SK-N-SH (cell line): ENCODE results near the gene RASAL2. TPM values are rescaled to one million over a fixed set of nuclear protein-coding genes. Genes with fewer than 3 reads are reported as not detected.

Experiments used
- CTCF ChIA-PET: fragments of 300-600, 350-600 bp; formaldehyde crosslinking; extraction: SDS; loops from one replicate; lab custom pipeline; 2021; lab: Yijun Ruan, JAX
- POLR2A ChIA-PET: fragments of 350-600 bp; sonication (Branson Sonifier 250); formaldehyde crosslinking; extraction: SDS; loops from one replicate; lab custom pipeline; 2020; ENCODE audit warnings: antibody characterized with exemption, inconsistent platforms; lab: Yijun Ruan, JAX
- DNase-seq: peaks from one replicate; pipeline ENCODE4 v3.0.0; 2012
- H2AFZ ChIP-seq: fragments of 200-600 bp; sonication (generic); 2 replicates; pipeline ENCODE4 v1.8.1; 2016; ENCODE audit warnings: antibody characterized with exemption, mild to moderate bottlenecking, low read depth
- H3F3A ChIP-seq: fragments of 200-600 bp; sonication (generic); replicated peaks from 2 replicates; pipeline ENCODE3; 2016; ENCODE audit warnings: antibody characterized with exemption, mild to moderate bottlenecking; ENCODE audit not compliant: insufficient read depth
- H3K27ac ChIP-seq, 2 experiments: fragments of 200-500 bp in 1 of 2; fragments of 200-600 bp in 1 of 2; sonication (Bioruptor generic) in 1 of 2; sonication (generic), shearing (Covaris generic) in 1 of 2; 2 replicates each; pipeline versions ENCODE4 v1.5.1 to v1.6.1; 2014 to 2016; ENCODE audit warnings: low read depth in 2 of 2, inconsistent platforms in 1 of 2, low read length in 1 of 2, mild to moderate bottlenecking in 1 of 2, mixed read lengths in 1 of 2
- H3K27me3 ChIP-seq: fragments of 200-600 bp; sonication (generic), shearing (Covaris generic); 2 replicates; pipeline ENCODE4 v1.6.1; 2016; ENCODE audit warnings: mixed run types; ENCODE audit not compliant: insufficient read depth
- H3K36me3 ChIP-seq, 2 experiments: fragments of 200-500 bp in 1 of 2; fragments of 200-600 bp in 1 of 2; sonication (Bioruptor generic) in 1 of 2; sonication (generic) in 1 of 2; replicated peaks in 1 of 2; 2 replicates each; pipeline versions ENCODE3 to v1.5.1; 2014 to 2016; ENCODE audit warnings: low read length in 1 of 2, mild to moderate bottlenecking in 1 of 2; ENCODE audit not compliant: insufficient read depth in 2 of 2, control insufficient read depth in 1 of 2
- H3K4me1 ChIP-seq, 2 experiments: fragments of 200-500 bp in 1 of 2; fragments of 200-600 bp in 1 of 2; sonication (Bioruptor generic) in 1 of 2; sonication (generic), shearing (Covaris generic) in 1 of 2; 2 replicates each; pipeline versions ENCODE4 v1.5.1 to v1.6.1; 2014 to 2016; ENCODE audit warnings: low read depth in 1 of 2, low read length in 1 of 2, mixed run types in 1 of 2; ENCODE audit not compliant: insufficient read depth in 2 of 2, control insufficient read depth in 1 of 2
- H3K4me2 ChIP-seq: fragments of 200-600 bp; sonication (generic), shearing (Covaris generic); 2 replicates; pipeline ENCODE4 v1.6.1; 2017; ENCODE audit warnings: mixed run types
- H3K4me3 ChIP-seq, 2 experiments: fragments of 200-500 bp in 1 of 2; fragments of 200-600 bp in 1 of 2; sonication (Bioruptor generic) in 1 of 2; sonication (generic), shearing (Covaris generic) in 1 of 2; 2 replicates each; pipeline versions ENCODE4 v1.5.1 to v1.8.1; 2014 to 2016; ENCODE audit warnings: low read depth in 2 of 2, inconsistent platforms in 1 of 2, low read length in 1 of 2, mild to moderate bottlenecking in 1 of 2, mixed read lengths in 1 of 2, moderate library complexity in 1 of 2
- H3K79me2 ChIP-seq: fragments of 200-600 bp; sonication (generic); 2 replicates; pipeline ENCODE4 v1.8.1; 2017; ENCODE audit warnings: mild to moderate bottlenecking; ENCODE audit not compliant: insufficient read depth
- H3K9ac ChIP-seq: fragments of 200-600 bp; sonication (generic); 2 replicates; pipeline ENCODE4 v1.6.1; 2017; ENCODE audit warnings: mixed run types
- H3K9me2 ChIP-seq: fragments of 200-600 bp; sonication (generic); 2 replicates; pipeline ENCODE4 v1.6.1; 2017; ENCODE audit warnings: mixed run types
- H3K9me3 ChIP-seq: fragments of 200-600 bp; sonication (generic); 2 replicates; pipeline ENCODE4 v1.6.1; 2017; ENCODE audit warnings: mixed run types, mild to moderate bottlenecking, moderate library complexity
- H4K20me1 ChIP-seq: fragments of 200-600 bp; sonication (generic); 2 replicates; pipeline ENCODE4 v1.6.1; 2017; ENCODE audit warnings: mild to moderate bottlenecking, mixed run types; ENCODE audit not compliant: insufficient read depth
- CHD2 ChIP-seq: fragments of 150-350 bp; IDR thresholded peaks from 2 replicates; pipeline ENCODE4 v1.6.1; 2018; ENCODE audit warnings: low read length; ENCODE audit not compliant: partially characterized antibody
- EP300 ChIP-seq, 2 experiments: IDR thresholded peaks; 2 replicates each; pipeline versions ENCODE4 v1.4.0 to v1.6.1; 2012; ENCODE audit warnings: borderline replicate concordance in 1 of 2, low read depth in 1 of 2, low read length in 1 of 2
- EZH2phosphoT487 ChIP-seq: fragments of 200-600 bp; sonication (generic); IDR thresholded peaks from 2 replicates; pipeline ENCODE4 v1.6.1; 2017; ENCODE audit warnings: low read depth, mixed run types, mild to moderate bottlenecking, antibody characterized with exemption, moderate library complexity, borderline replicate concordance
- FOXM1 ChIP-seq: IDR thresholded peaks from 2 replicates; pipeline ENCODE4 v1.4.0; 2012; ENCODE audit warnings: low read depth, mild to moderate bottlenecking
- GABPA ChIP-seq: IDR thresholded peaks from 2 replicates; pipeline ENCODE4 v1.4.0; 2012; ENCODE audit warnings: low read depth, mild to moderate bottlenecking
- MEF2A ChIP-seq: IDR thresholded peaks from 2 replicates; pipeline ENCODE4 v1.4.0; 2012; ENCODE audit warnings: low read depth, borderline replicate concordance
- MXI1 ChIP-seq: IDR thresholded peaks from 2 replicates; pipeline ENCODE4 v1.6.1; 2012; ENCODE audit warnings: mild to moderate bottlenecking, low read depth, low read length, improper control_type of control experiment
- NFIC ChIP-seq: IDR thresholded peaks from 2 replicates; pipeline ENCODE4 v1.4.0; 2012; ENCODE audit warnings: borderline replicate concordance
- NRF1 ChIP-seq: IDR thresholded peaks from 2 replicates; pipeline ENCODE4 v1.6.1; 2012; ENCODE audit warnings: low read depth, mild to moderate bottlenecking, low read length
- PBX3 ChIP-seq: IDR thresholded peaks from 2 replicates; pipeline ENCODE4; 2012
- RAD21 ChIP-seq: IDR thresholded peaks from 2 replicates; pipeline ENCODE4 v1.6.1; 2012; ENCODE audit warnings: mild to moderate bottlenecking, low read length
- RCOR1 ChIP-seq: fragments of 150-350 bp; IDR thresholded peaks from 2 replicates; pipeline ENCODE4 v1.6.1; 2017; ENCODE audit warnings: antibody characterized with exemption, low read length
- REST ChIP-seq: IDR thresholded peaks from 2 replicates; pipeline ENCODE4 v1.6.1; 2012; ENCODE audit warnings: mild to moderate bottlenecking, low read depth, low read length, moderate library complexity
- RFX5 ChIP-seq: IDR thresholded peaks from 2 replicates; pipeline ENCODE4 v1.6.1; 2012; ENCODE audit warnings: mild to moderate bottlenecking, improper control_type of control experiment, low read length
- SMC3 ChIP-seq: IDR thresholded peaks from 2 replicates; pipeline ENCODE4 v1.6.1; 2012; ENCODE audit warnings: low read depth, low read length, improper control_type of control experiment
- TAF1 ChIP-seq: IDR thresholded peaks from 2 replicates; pipeline ENCODE4 v1.6.1; 2012; ENCODE audit warnings: low read depth, mild to moderate bottlenecking, low read length, moderate library complexity, borderline replicate concordance
- TCF12 ChIP-seq: IDR thresholded peaks from 2 replicates; pipeline ENCODE4 v1.4.0; 2012
- TEAD4 ChIP-seq: IDR thresholded peaks from 2 replicates; pipeline ENCODE4 v1.4.0; 2012; ENCODE audit warnings: mild to moderate bottlenecking, borderline replicate concordance; ENCODE audit not compliant: insufficient read depth
- YY1 ChIP-seq: IDR thresholded peaks from 2 replicates; pipeline ENCODE4 v1.4.0; 2012; ENCODE audit warnings: low read depth, mild to moderate bottlenecking
- WGBS: methylation state at CpG from one replicate; pipeline ENCODE4 v1.1.6; 2017; ENCODE audit warnings: low lambda C conversion rate; 5-methylcytosine and 5-hydroxymethylcytosine counted together
- polyA plus RNA-seq, 3 experiments: library from polyadenylated mRNA; depleted of rRNA; stranded (reverse); fragments of >200 nt; gene quantifications; 2 replicates each; pipeline ENCODE4 v1.2.3, GENCODE V29; 2012

The RASAL2 gene
- polyA plus RNA-seq, 1 of the 3 experiments (the other 2 are of a cell fraction): 6.9 TPM

- no peak overlapping the region for H3K4me3 ChIP-seq
- no peaks in the 10 kb centered on the region for H3K79me2 ChIP-seq
- CTCF ChIA-PET: interaction anchor here (0.6 to 1.1 kb wide), 3 partner anchors 13 to 570 kb away, joined by 3 read pairs; no protein-coding TSS in a partner anchor
- TF ChIP-seq EZH2phosphoT487: no peak
- TF ChIP-seq TCF12: no peak
- no peak for TF ChIP-seq NFIC
- no peak for TF ChIP-seq FOXM1
- no peak for TF ChIP-seq TAF1
- no peak for TF ChIP-seq MXI1
- TF ChIP-seq CHD2: no peak
- TF ChIP-seq GABPA: no peak
- no peak for TF ChIP-seq TEAD4
- no peak for TF ChIP-seq EP300 (IDR thresholded peaks at IDR 0.05; ENCODE audit: borderline replicate concordance in 1 of 2, low read depth in 1 of 2, low read length in 1 of 2)
- TF ChIP-seq NRF1: no peak
- TF ChIP-seq PBX3: no peak
- no peak for TF ChIP-seq REST
- TF ChIP-seq MEF2A: no peak
- no peak for TF ChIP-seq YY1
- TF ChIP-seq RFX5: no peak
- TF ChIP-seq RCOR1: no peak
- no peak for TF ChIP-seq SMC3
- no peak for TF ChIP-seq RAD21
- DNase-seq: no peak
- H3K4me1 ChIP-seq: no peaks in the 10 kb centered on the region; a peak in 1 of 4 replicates
- H3K9me3 ChIP-seq: no peaks in the 10 kb centered on the region
- H3K9me2 ChIP-seq: no peaks in the 10 kb centered on the region
- H3K36me3 ChIP-seq: peaks cover 1 to 2% of the 10 kb centered on the region in 2 experiments
- H3K27ac ChIP-seq: no peak overlapping the region
- POLR2A ChIA-PET: no interaction called here
- H3K27me3 ChIP-seq: no peaks in the 10 kb centered on the region
- no peaks in the 10 kb centered on the region for H4K20me1 ChIP-seq
- H3K4me2 ChIP-seq: no peak overlapping the region
- no peak overlapping the region for H2AFZ ChIP-seq
- 82% methylated on average over 1 of the region's 1 CpG for WGBS
- H3K9ac ChIP-seq: no peak overlapping the region
- H3F3A ChIP-seq: no peaks in the 10 kb centered on the region
Observed at GRCh38 chr1:178434360-178434759, 340.5 kb downstream of the RASAL2 start.
